ENCODE data around the gene FRMD4A.
"Not testable (repeated sequence)": the region's sequence is repeated elsewhere in the genome, so short reads cannot be mapped to it uniquely, and the experiment has no call there.

Gene FRMD4A

DNA sequence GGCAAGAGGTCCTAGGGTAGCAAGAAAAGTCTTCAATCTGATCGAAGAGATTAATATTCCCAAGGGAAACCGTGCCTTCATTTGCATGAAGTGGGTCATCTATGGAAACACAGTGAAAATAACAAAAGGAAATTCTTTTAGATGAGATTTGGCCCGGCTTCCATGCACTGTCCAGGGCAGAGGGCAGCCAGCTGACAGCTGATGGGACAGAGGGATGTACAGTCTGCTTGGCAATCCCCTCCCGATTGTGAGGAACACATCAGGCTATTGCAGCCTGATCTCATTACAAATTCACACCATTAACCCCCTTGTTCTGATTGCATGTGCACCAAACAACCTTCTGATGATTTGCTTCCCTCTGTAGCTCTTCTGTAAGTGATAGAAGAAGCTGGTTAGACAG lies 105.3 kb downstream of the FRMD4A start:
- TF ChIP-seq, protein P1, sequence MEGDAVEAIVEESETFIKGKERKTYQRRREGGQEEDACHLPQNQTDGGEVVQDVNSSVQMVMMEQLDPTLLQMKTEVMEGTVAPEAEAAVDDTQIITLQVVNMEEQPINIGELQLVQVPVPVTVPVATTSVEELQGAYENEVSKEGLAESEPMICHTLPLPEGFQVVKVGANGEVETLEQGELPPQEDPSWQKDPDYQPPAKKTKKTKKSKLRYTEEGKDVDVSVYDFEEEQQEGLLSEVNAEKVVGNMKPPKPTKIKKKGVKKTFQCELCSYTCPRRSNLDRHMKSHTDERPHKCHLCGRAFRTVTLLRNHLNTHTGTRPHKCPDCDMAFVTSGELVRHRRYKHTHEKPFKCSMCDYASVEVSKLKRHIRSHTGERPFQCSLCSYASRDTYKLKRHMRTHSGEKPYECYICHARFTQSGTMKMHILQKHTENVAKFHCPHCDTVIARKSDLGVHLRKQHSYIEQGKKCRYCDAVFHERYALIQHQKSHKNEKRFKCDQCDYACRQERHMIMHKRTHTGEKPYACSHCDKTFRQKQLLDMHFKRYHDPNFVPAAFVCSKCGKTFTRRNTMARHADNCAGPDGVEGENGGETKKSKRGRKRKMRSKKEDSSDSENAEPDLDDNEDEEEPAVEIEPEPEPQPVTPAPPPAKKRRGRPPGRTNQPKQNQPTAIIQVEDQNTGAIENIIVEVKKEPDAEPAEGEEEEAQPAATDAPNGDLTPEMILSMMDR (IDR thresholded peaks at IDR 0.05; ENCODE audit: insufficient read depth, missing control alignments) = no peak
- FAIRE-seq = no peak
- no peak for DNase-seq (ENCODE audit: insufficient read length, low spot score)

DNA sequence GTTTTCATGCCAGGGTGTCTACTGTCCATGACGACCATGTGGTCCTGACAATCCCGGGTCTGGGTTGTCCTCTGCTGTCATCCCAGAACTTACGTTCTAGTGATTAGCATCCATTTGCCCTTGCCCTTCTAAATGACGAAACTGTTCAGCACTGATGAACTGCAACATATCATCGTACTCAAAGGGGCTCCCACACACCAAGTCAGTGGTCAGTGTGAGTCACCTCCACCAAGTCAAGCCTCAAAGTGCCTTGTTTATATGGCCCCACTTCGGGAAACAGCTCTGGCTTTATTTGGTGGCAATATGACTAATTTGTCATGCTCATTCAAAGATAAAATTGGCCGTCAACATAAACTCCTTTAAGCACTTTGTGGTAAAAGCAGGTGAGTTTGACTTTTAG lies 110.7 kb downstream of the FRMD4A start:
- FAIRE-seq (no peak), DNase-seq (ENCODE audit: insufficient read length, low spot score) (no peak)
- TF ChIP-seq, protein P1 (IDR thresholded peaks at IDR 0.05; ENCODE audit: insufficient read depth, missing control alignments) = no peak

DNA sequence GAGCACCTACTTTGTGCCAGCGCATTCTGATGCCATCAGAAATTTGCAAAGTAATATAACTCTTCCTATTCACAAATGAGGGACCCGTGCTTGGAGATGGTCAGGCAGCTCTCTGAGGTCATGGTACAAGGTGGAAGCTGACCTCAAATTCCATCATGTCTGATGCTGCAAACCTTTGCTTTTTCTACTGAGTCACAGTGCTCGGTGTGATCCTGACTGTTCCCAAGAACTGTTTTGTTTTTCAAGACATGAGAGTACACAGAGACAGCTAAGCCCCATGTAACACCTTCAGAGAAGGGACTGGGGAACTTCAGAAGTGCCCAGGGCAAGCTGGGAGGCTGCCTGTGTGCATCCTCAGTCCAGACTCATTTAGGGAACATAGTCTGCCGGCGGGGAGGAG lies 111.3 kb downstream of the FRMD4A start:
- TF ChIP-seq, protein P1 (IDR thresholded peaks at IDR 0.05; ENCODE audit: insufficient read depth, missing control alignments) = no peak
- no peak for FAIRE-seq
- DNase-seq (ENCODE audit: insufficient read length, low spot score) = no peak

DNA sequence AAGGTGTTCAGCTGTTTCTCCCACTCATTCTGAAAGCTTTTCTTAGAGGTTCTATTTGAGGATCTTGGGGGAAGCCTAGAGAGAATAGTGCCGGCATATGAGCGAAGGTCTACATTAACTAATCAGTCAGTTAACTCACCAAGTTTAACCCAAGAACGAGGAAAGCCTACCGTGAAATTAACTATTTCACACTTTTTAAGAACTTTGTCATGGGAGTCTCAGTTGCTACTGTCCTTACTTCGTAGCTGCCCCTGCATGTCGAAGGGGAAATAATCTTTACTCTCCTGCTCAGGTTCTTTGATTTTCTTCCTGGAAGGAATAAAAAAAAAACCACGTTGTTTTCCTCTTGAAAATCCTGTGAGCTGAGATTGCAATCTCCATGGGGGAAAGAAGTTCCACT lies 115.1 kb downstream of the FRMD4A start:
- FAIRE-seq = no peak
- no peak for DNase-seq (ENCODE audit: insufficient read length, low spot score)
- TF ChIP-seq, protein P1 (IDR thresholded peaks at IDR 0.05; ENCODE audit: insufficient read depth, missing control alignments) = no peak

DNA sequence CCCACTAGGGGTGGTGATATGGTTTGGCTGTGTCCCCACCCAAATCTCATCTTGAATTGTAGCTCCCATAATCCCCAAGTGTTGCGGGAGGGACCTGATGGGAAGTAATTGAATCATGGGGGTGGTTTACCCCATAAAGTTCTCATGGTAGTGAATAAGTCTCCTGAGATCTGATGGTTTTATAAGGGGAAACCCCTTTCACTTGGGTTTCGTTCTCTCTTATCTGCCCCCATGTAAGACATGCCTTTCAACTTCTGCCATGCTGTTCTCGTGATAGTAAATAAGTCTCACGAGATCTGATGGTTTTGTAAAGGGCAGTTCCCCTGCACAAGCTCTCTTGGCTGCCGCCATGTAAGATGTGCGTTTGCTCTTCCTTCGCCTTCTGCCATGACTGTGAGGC lies 117.0 kb downstream of the FRMD4A start:
- not testable (repeated sequence) for DNase-seq (ENCODE audit: insufficient read length, low spot score); FAIRE-seq

DNA sequence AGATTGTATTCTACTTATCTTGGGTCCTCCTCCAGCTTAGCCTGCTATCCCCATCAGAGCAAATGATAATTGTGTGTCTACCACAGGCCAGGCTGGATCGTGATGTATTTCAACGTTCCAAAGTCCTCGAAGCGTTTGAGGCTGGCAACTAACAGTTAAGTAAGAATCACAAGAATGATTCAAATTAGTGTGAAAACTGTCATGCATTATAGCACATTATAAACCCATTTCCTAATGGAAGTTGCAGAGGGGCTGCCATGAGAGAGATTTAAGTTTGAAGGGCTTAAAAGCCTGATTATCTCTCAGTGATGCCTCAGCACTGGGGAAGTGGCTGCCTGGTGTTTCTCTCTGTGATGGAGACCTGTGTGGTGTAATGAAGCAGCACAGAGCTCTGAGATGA lies 119.1 kb downstream of the FRMD4A start:
- TF ChIP-seq, protein P1 (IDR thresholded peaks at IDR 0.05; ENCODE audit: insufficient read depth, missing control alignments) = no peak
- no peak for FAIRE-seq

DNA sequence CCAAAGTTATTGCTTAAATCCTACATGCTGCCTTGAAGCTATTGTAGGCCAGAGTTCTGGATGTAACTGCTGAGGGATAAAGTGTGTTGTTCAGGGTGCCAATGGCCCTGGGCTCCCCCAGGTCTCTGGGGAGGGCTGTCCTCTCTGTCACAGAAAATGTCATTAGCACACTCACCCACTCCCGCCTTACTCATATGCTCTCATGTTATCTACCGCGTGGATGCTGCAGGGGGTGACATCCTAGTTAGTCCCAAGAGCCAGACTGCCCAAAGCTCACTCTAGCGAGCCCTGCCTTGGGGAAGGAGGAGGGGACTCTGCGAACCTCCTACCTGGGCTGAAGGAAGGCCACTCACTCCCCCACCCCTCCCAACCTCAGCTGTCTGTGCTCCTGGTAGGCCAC lies 122.5 kb downstream of the FRMD4A start:
- DNase-seq (ENCODE audit: insufficient read length, low spot score) (no peak), FAIRE-seq (no peak)
- TF ChIP-seq, protein P1 (IDR thresholded peaks at IDR 0.05; ENCODE audit: insufficient read depth, missing control alignments) = no peak

More for the DNA sequence above, 119.1 kb downstream of the FRMD4A start:
- no peak for DNase-seq (ENCODE audit: insufficient read length, low spot score)

DNA sequence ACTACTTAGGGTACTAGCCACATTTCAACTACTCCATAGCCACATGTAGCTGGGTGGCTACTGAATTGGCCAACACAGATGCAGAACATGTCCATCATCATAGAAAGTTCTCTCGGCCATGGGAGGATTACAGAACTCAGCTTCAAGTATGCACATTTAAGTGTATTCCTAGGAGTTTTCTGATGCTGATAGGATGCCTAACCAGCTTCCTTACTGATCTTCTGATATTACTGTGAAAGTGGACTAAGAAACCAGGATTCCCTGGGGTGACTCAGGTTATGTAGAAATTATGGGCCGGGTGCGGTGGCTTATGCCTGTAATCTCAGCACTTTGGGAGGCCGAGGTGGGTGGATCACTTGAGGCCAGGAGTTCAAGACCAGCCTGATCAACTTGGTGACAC lies 125.5 kb downstream of the FRMD4A start:
- DNase-seq (ENCODE audit: insufficient read length, low spot score) (no peak), FAIRE-seq (no peak)
- TF ChIP-seq, protein P1 (IDR thresholded peaks at IDR 0.05; ENCODE audit: insufficient read depth, missing control alignments) = no peak

Measured in D721Med (cell line).